ENCODE data around the gene MGLL.

Gene MGLL

DNA sequence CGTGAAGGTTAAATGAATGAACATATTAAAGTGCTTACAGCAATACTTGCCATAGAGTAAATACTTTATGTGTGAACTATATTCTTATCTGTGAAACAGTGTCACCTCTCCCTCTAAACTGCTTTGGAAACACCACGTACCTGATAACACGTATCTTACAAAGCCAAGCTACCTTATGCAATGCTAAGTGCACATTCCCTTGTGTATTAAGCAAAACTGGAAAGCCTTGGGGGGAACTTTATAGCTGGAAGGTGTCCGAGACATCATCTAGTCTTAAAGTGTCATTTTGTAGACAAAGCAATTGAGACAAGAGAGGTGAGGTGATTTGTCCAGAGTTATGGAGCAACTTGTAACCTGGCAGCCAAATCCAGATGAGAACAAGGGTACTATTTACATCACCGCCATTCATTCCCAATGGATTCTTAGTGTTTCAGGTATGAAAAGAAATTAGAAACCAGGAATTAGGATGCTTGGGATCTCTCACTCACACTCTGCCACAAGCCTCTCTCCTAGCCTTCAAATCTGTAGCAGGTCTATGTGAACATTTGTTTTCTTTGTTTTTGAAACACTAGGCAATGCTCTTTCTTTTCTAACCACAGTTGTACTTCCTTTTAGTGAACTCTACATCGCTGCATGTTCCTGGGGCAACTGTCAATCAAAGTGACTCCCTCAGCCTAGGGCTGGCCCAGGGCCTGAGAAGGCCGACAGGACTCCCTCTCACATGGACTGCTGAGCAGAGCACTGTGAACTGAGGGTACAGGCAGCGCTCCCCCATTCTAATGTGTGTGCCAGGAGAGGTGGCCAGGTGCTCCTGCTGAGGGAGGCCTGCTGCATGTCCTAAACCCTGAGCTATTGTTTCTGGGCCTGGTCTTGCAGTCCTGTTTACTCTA is 13.9 kb upstream of the MGLL start:
- DNase-seq (ENCODE audit: low read depth in 2 of 2), result no peak

DNA sequence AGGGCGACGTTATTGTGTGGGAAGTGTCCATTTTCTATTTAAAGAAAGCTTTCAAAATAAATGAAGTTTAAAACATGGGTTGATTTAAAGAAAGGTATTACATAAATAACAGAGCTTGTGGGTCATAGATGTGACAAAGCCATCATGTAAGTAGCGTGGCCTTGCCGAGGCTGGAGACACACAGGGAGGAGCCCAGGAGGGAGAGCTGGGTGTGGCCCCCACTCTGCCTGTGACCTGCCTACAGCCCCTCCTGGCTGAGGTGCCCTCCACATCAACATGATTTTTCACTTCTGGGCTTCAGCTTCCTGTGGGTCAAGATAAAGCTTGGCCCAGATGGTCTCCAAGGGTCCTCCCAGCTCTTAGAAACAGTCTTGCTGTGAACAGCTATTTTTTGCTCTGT is 12.5 kb upstream of the MGLL start:
- DNase-seq (ENCODE audit: low read depth in 2 of 2), result no peak

- no peak for DNase-seq (ENCODE audit: low read depth in 2 of 2)
Observed at GRCh38 chr3:127833281-127834032, 11.1 kb upstream of the MGLL start.

DNA sequence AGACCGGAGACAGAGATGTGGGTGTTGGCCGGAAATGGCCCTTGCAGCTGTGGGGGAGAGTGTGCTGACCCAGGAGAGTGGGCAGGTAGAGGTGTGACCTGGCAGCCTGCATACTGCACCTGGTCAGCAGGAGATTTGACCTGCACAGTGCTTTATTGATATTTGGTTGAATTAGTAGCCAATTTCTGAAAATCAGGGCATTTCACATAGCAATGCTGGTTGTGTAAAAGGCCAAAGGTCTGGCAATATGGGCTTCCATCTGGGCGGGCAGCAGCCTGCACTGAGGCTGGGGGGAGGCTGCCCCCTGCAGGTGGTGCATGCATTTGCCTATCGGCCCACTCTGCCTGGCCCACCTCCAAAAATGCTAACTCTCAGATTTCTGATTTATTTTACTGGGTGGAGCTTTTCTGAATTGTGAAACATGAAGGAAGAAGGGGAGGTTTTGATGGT is 9.4 kb upstream of the MGLL start:
- DNase-seq (ENCODE audit: low read depth in 2 of 2), result no peak

- DNase-seq (ENCODE audit: low read depth in 2 of 2), result no peak
Observed at GRCh38 chr3:127829537-127829936, 7.2 kb upstream of the MGLL start.

GRCh38 chr3:127827808-127828207 is 5.5 kb upstream of the MGLL start:
- DNase-seq (ENCODE audit: low read depth in 2 of 2), result no peak

DNA sequence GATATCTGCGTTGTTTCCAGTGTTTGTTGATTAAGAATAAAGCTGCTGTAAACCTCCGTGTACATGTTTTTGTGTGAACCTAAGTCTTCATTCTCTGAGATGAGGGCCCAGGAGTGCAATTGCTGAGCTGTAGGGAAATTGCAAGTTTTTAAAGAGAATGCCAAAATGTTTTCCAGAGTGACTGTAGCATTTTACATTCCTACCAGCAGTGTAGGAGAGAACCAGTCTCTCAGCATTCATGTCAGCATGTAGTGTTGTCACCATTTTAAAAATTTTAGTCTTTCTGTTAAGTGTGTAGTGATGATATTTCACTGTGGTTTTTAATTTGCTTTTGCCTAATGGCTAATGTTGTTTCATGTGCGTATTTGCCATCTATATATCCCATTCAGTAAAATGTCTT is 3.4 kb upstream of the MGLL start:
- DNase-seq (ENCODE audit: low read depth in 2 of 2), result no peak

GRCh38 chr3:127824151-127824825 is 2.0 kb upstream of the MGLL start:
- no peak for DNase-seq (ENCODE audit: low read depth in 2 of 2)

DNA sequence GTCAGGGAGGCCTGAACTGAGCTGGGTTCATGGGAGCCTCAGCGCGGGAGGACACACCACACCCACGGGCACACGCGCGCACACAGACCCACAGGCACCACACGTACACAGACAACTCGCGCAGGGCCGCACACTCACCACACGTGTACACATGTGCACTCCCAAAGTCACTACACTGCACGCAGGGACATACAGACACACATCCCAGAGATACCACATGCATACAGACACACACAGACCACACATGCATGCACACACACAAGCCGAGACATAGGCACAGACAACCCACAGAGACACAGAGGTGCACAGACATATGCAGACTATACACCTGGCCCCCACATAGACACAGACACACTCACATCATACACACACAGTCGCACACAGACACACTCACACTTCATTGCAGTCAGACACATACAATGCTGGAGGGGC is 1.1 kb upstream of the MGLL start:
- no peak for DNase-seq (ENCODE audit: low read depth in 2 of 2)

GRCh38 chr3:127822682-127823425 is 539 bp upstream of the MGLL start:
- DNase-seq (ENCODE audit: low read depth in 2 of 2), result no peak

DNA sequence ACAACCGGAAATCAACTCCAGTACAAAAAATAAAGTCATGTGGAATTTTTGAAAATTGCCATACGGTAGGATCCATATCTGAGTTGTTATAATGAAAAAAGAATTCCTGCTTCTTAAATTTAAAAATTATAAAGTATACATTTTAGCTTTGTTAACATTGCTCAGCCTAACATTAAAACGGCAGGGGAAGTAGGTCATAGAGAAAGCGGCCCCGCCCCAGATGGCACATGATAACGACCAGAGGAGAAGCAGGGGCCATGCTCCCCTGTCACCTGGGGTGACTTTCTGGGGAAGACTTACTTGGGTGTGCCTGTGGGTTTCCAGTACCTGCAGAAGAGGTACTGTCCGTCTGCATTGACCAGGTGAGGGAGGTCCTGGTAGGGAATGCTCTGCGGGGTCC is 921 bp downstream of the MGLL start:
- DNase-seq (ENCODE audit: low read depth in 2 of 2), result no peak

- DNase-seq (ENCODE audit: low read depth in 2 of 2), result no peak
Observed at GRCh38 chr3:127820826-127821313, 1.4 kb downstream of the MGLL start.

GRCh38 chr3:127820221-127820825 is 2.0 kb downstream of the MGLL start:
- no peak for DNase-seq (ENCODE audit: low read depth in 2 of 2)

- DNase-seq (ENCODE audit: low read depth in 2 of 2), result no peak
Observed at GRCh38 chr3:127819656-127820055, 2.7 kb downstream of the MGLL start.

DNA sequence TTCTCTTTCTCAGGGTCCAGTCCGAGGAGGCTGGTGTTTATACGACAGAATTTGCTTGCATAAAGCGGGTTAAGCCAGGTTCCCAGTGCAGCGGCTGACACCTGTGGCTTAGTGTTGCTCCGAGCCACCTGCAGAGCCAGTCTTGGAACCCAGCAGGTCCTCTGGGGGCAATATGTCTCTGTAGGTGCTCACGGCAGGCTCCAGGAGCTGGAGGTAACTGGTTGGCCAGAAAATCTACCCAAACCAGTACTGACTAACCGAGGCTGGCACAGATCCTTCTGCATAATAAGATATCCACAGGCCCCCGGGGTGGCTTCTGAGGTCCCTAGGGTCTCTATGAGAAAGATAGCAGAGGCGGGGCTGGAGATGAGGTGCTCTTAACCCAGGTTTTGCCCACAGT is 3.2 kb downstream of the MGLL start:
- DNase-seq (ENCODE audit: low read depth in 2 of 2), result no peak

DNA sequence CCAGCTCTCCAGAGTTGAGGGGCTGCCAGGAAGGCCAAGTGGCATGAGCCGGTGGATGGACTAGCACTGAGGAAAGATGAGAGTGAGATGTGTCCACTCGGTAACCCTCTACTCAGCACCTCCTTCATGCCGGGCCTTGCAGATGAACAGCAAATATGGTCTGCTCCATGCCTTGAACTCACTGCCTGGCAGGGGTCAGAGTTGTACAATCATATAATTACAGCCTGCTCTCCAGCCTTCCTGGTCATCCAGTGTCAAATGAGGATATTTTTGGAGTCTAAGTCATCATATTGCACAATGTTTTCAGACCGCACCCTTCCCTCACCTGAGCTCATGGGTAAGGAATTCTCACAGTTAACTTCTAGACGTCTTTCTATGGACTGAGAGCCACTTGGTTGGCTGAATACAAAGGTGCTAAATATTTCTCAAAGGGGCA is 4.9 kb downstream of the MGLL start:
- no peak for DNase-seq (ENCODE audit: low read depth in 2 of 2)

GRCh38 chr3:127816783-127817405 is 5.4 kb downstream of the MGLL start:
- no peak for DNase-seq (ENCODE audit: low read depth in 2 of 2)

- DNase-seq (ENCODE audit: low read depth in 2 of 2), result no peak
Observed at GRCh38 chr3:127815641-127816605, 6.4 kb downstream of the MGLL start.

- no peak for DNase-seq (ENCODE audit: low read depth in 2 of 2)
Observed at GRCh38 chr3:127815001-127815400, 7.3 kb downstream of the MGLL start.
